GM10847 (cell line): Measurements from ENCODE around the gene GRIK1.

Experiments
- POLR2A ChIP-seq: IDR thresholded peaks from 2 replicates; pipeline ENCODE4 v1.6.1; 2011; ENCODE audit not compliant: insufficient read length; ENCODE audit errors: extremely low read depth

Gene GRIK1

GRCh38 chr21:29939924-29940275, at the start of gene GRIK1:
Gene GRIK1, minus strand, starts transcription at chr21:29939996.
- TF ChIP-seq POLR2A = no peak

GRCh38 chr21:29987762-29988161, 48.0 kb upstream of the GRIK1 start:
- TF ChIP-seq POLR2A = no peak

- TF ChIP-seq POLR2A = no peak
Measured at GRCh38 chr21:29985866-29986265, 46.1 kb upstream of the GRIK1 start.

- no peak for TF ChIP-seq POLR2A
Measured at GRCh38 chr21:29979043-29979442, 39.2 kb upstream of the GRIK1 start.

GRCh38 chr21:29975776-29976175, 36.0 kb upstream of the GRIK1 start:
- TF ChIP-seq POLR2A = no peak

- no peak for TF ChIP-seq POLR2A
Measured at GRCh38 chr21:29973258-29973657, 33.5 kb upstream of the GRIK1 start.

- TF ChIP-seq POLR2A = no peak
Measured at GRCh38 chr21:29961291-29962027, 21.7 kb upstream of the GRIK1 start.

- no peak for TF ChIP-seq POLR2A
Measured at GRCh38 chr21:29958551-29958950, 18.8 kb upstream of the GRIK1 start.

GRCh38 chr21:29953690-29954089, 13.9 kb upstream of the GRIK1 start:
- TF ChIP-seq POLR2A = no peak

GRCh38 chr21:29953072-29953471, 13.3 kb upstream of the GRIK1 start:
- TF ChIP-seq POLR2A = no peak

GRCh38 chr21:29951911-29952310, 12.1 kb upstream of the GRIK1 start:
- no peak for TF ChIP-seq POLR2A

- no peak for TF ChIP-seq POLR2A
Measured at GRCh38 chr21:29949991-29950390, 10.2 kb upstream of the GRIK1 start.

- no peak for TF ChIP-seq POLR2A
Measured at GRCh38 chr21:29947119-29947518, 7.3 kb upstream of the GRIK1 start.

GRCh38 chr21:29943885-29944284, 4.1 kb upstream of the GRIK1 start:
- TF ChIP-seq POLR2A = no peak

GRCh38 chr21:29942034-29942433, 2.2 kb upstream of the GRIK1 start:
- TF ChIP-seq POLR2A = no peak

GRCh38 chr21:29940991-29941390, 1.2 kb upstream of the GRIK1 start:
- TF ChIP-seq POLR2A = no peak

GRCh38 chr21:29940361-29940760, 565 bp upstream of the GRIK1 start:
- no peak for TF ChIP-seq POLR2A
